Fibroblast of lung (primary cell): ENCODE data around the gene GPRC6A. TPM values are rescaled to one million over a fixed set of nuclear protein-coding genes. Genes with fewer than 3 reads are reported as not detected.

Experiments
- DNase-seq, 2 donors: peaks; one replicate each; pipeline versions ENCODE4 v3.0.0 to v3.0.0-alpha.2; 2010; ENCODE audit warnings: low read depth in 2 of 2
- H2AFZ ChIP-seq: 2 replicates; pipeline ENCODE4 v1.5.1; 2012; ENCODE audit warnings: low read length, control low read depth, inconsistent platforms
- H3K27ac ChIP-seq: 2 replicates; pipeline ENCODE4 v1.5.1; 2011; ENCODE audit warnings: low read length, control low read depth; ENCODE audit not compliant: insufficient read depth
- H3K27me3 ChIP-seq: 2 replicates; pipeline ENCODE4 v1.5.1; 2011; ENCODE audit warnings: mild to moderate bottlenecking, low read length; ENCODE audit not compliant: control insufficient read depth, insufficient read depth
- H3K36me3 ChIP-seq: 2 replicates; pipeline ENCODE4 v1.5.1; 2011; ENCODE audit warnings: low read length; ENCODE audit not compliant: control insufficient read depth, insufficient read depth
- H3K4me1 ChIP-seq: 2 replicates; pipeline ENCODE4 v1.5.1; 2011; ENCODE audit warnings: low read length; ENCODE audit not compliant: control insufficient read depth, insufficient read depth; ENCODE audit errors: extremely low read depth
- H3K4me2 ChIP-seq: 2 replicates; pipeline ENCODE4 v1.5.1; 2011; ENCODE audit warnings: low read length, control low read depth; ENCODE audit not compliant: insufficient read depth; ENCODE audit errors: extremely low read depth
- H3K4me3 ChIP-seq, 4 experiments: fragments of 200-600 bp in 1 of 4; sonication (generic) in 1 of 4; replicated peaks in 1 of 4; 2 replicates each; pipeline ENCODE4 v1.5.1; 2011 to 2016; ENCODE audit warnings: low read length in 4 of 4, low read depth in 3 of 4, mild to moderate bottlenecking in 3 of 4, control low read depth in 2 of 4, inconsistent platforms in 1 of 4, mixed read lengths in 1 of 4; ENCODE audit not compliant: insufficient read depth in 1 of 4; ENCODE audit errors: control extremely low read depth in 1 of 4
- H3K79me2 ChIP-seq: 2 replicates; pipeline ENCODE4 v1.5.1; 2012; ENCODE audit warnings: mild to moderate bottlenecking, low read length, inconsistent platforms; ENCODE audit not compliant: control insufficient read depth, insufficient read depth
- H3K9ac ChIP-seq: 2 replicates; pipeline ENCODE4 v1.5.1; 2011; ENCODE audit warnings: mild to moderate bottlenecking, low read length, control low read depth; ENCODE audit not compliant: insufficient read depth
- H3K9me3 ChIP-seq: 2 replicates; pipeline ENCODE4 v1.5.1; 2012; ENCODE audit warnings: low read depth, low read length; ENCODE audit not compliant: control insufficient read depth, insufficient read depth
- H4K20me1 ChIP-seq: 2 replicates; pipeline ENCODE4 v1.5.1; 2011; ENCODE audit warnings: low read length; ENCODE audit not compliant: control insufficient read depth, insufficient read depth; ENCODE audit errors: extremely low read depth
- CTCF ChIP-seq, 2 donors: IDR thresholded peaks in 1 of 2; conservative IDR thresholded peaks in 1 of 2; 1 replicate in 1 of 2; 2 replicates in 1 of 2; pipeline ENCODE4 v1.5.1; 2011 to 2012; ENCODE audit warnings: low read length in 2 of 2, control low read depth in 1 of 2, inconsistent platforms in 1 of 2, low read depth in 1 of 2, mild to moderate bottlenecking in 1 of 2
- EZH2 ChIP-seq: IDR thresholded peaks from 2 replicates; pipeline ENCODE4 v1.5.1; 2012; ENCODE audit warnings: low read length, control low read depth, mild to moderate bottlenecking; ENCODE audit errors: missing control alignments
- polyA plus RNA-seq, 2 donors: library from polyadenylated mRNA; depleted of rRNA in 1 of 2; stranded (reverse) in 1 of 2; unstranded in 1 of 2; fragments of >200 nt; gene quantifications; 2 replicates each; pipeline ENCODE4 v1.2.1, GENCODE V29; 2011 to 2012; ENCODE audit warnings: missing spikeins in 1 of 2
- total RNA-seq: library from RNA; depleted of rRNA; stranded (reverse); fragments of >200 nt; gene quantifications from 2 replicates; pipeline ENCODE4 v1.2.1, GENCODE V29; 2014

Gene GPRC6A
- total and polyA plus RNA-seq, 2 donors (not counting 1 experiment from before 2014, with no cell fraction given): not detected

- Histone ChIP-seq H3K27me3 (peaks cover 21% of the 10 kb centered on the region), H3K9ac (no peak overlapping the region), H3K9me3 (no peaks in the 10 kb centered on the region), H3K4me1 (no peaks in the 10 kb centered on the region), H3K4me2 (no peak overlapping the region), H4K20me1 (no peaks in the 10 kb centered on the region), H3K79me2 (no peaks in the 10 kb centered on the region), H3K4me3 (no peak overlapping the region), H3K36me3 (no peaks in the 10 kb centered on the region), H3K27ac (no peak overlapping the region), H2AFZ (no peak overlapping the region)
- TF ChIP-seq EZH2 (no peak), CTCF (conservative IDR thresholded peaks at IDR 0.05 in 1 of 2, IDR thresholded peaks at IDR 0.05 in 1 of 2; ENCODE audit: low read depth in 1 of 2, low read length in 2 of 2) (no peak)
- DNase-seq: no peak
Measured at GRCh38 chr6:116876107-116876506, 47.2 kb upstream of the GPRC6A start.

GRCh38 chr6:116872771-116873170, 43.9 kb upstream of the GPRC6A start:
- TF ChIP-seq CTCF (conservative IDR thresholded peaks at IDR 0.05 in 1 of 2, IDR thresholded peaks at IDR 0.05 in 1 of 2; ENCODE audit: low read depth in 1 of 2, low read length in 2 of 2) (no peak), EZH2 (no peak)
- H3K4me2 ChIP-seq: no peak overlapping the region
- no peak overlapping the region for H3K4me3 ChIP-seq
- H3K27me3 ChIP-seq: peaks cover 21% of the 10 kb centered on the region
- H3K27ac ChIP-seq: no peak overlapping the region
- H3K4me1 ChIP-seq: no peaks in the 10 kb centered on the region
- no peaks in the 10 kb centered on the region for H3K79me2 ChIP-seq
- DNase-seq: no peak
- no peak overlapping the region for H2AFZ ChIP-seq
- no peaks in the 10 kb centered on the region for H3K36me3 ChIP-seq
- no peak overlapping the region for H3K9ac ChIP-seq
- no peaks in the 10 kb centered on the region for H3K9me3 ChIP-seq
- no peaks in the 10 kb centered on the region for H4K20me1 ChIP-seq

GRCh38 chr6:116866281-116866871, 37.5 kb upstream of the GPRC6A start:
- Histone ChIP-seq H3K4me2 (no peak overlapping the region), H3K27ac (no peak overlapping the region), H3K9ac (no peak overlapping the region), H3K27me3 (no peaks in the 10 kb centered on the region), H3K4me3 (no peak overlapping the region), H4K20me1 (no peaks in the 10 kb centered on the region), H3K79me2 (no peaks in the 10 kb centered on the region), H3K9me3 (no peaks in the 10 kb centered on the region), H3K4me1 (no peaks in the 10 kb centered on the region), H3K36me3 (no peaks in the 10 kb centered on the region), H2AFZ (no peak overlapping the region)
- peak in 1 of 2 donors; percentile 9 for DNase-seq
- TF ChIP-seq CTCF (conservative IDR thresholded peaks at IDR 0.05 in 1 of 2, IDR thresholded peaks at IDR 0.05 in 1 of 2; ENCODE audit: low read depth in 1 of 2, low read length in 2 of 2) (no peak), EZH2 (no peak)
